ENCODE results near the gene EXOC3L1.

The EXOC3L1 gene

GRCh38 chr16:67199011-67199807, 9.3 kb upstream of the EXOC3L1 start, which contains the start of gene ELMO3:
Gene ELMO3 (plus strand): TSS chr16:67199131. CDS start chr16:67199327, 196 bp downstream.
- no peak for DNase-seq

DNA sequence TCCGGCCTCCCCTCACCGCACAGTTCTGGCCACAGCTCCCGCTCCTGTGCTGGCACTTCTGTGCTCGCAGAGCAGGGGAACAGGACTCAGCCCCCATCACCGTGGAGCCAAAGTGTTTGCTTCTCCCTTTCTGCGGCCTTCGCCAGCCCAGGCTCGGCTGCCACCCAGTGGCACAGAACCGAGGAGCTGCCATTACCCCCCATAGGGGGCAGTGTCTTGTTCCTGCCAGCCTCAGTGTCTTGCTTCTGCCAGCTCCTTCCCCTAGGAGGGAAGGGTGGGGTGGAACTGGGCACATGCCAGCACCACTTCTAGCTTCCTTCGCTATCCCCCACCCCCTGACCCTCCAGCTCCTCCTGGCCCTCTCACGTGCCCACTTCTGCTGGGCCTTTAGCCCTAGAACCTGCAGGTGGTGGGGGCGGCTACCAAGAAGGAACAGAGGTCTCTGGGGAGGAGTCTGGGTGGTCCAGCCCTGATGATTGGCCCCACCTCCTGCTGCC, 8.3 kb upstream of the EXOC3L1 start:
- DNase-seq, result peak in 38 of 56 donors; percentile 11 to 68 (median 36)

- no peak for DNase-seq
Observed at GRCh38 chr16:67197704-67198103, 7.8 kb upstream of the EXOC3L1 start.

DNA sequence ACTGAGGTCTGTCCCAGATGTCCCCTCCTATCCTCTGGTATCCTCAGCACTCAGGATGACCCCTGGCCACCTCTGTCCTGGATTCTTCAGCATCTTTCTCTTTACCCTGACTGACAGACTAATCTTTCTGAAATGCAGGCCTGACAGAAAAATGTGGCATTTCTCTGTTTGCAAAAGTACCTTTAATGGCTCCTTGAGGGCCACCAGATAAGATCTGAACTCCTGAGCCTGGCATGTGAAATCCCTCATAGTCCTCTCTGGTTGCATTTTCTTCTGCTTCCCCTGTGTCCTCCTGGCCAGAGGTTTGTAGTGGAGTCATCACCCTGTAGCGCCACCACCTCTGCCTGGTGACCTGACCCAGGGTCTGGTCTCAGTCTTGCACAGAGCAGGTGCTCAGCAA, 6.9 kb upstream of the EXOC3L1 start:
- no peak for DNase-seq

- DNase-seq, result no peak
Observed at GRCh38 chr16:67195676-67196075, 5.7 kb upstream of the EXOC3L1 start.

- no peak for DNase-seq
Observed at GRCh38 chr16:67194260-67194659, 4.3 kb upstream of the EXOC3L1 start.

DNA sequence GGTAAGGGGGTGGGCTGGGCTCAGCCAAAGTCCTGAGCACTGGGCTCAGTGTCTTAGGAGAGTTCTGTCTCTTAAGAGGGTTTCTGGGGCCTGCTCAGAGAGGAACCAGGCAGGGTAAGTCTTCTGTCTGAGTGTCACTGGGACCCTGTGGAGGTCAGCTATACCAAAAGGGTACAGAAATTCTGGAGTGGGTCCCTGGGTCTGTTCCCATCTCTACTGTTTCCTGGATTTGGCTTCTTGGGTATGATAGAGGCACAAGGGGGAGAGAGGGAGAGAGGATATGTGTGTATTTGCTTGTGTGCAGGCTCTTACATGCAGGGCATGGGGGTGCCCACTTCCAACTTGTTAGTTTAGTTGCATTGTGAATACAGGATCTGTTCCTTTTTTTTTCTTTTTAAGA, 3.6 kb upstream of the EXOC3L1 start:
- DNase-seq, result no peak

GRCh38 chr16:67192781-67193361, 2.9 kb upstream of the EXOC3L1 start:
- no peak for DNase-seq

- peak; percentile 51 to 94 (median 87) for DNase-seq
Observed at GRCh38 chr16:67191995-67192681, 2.2 kb upstream of the EXOC3L1 start, which contains the start of gene E2F4. Gene E2F4 (plus strand): TSS chr16:67192155. CDS start chr16:67192228, 73 bp downstream.

DNA sequence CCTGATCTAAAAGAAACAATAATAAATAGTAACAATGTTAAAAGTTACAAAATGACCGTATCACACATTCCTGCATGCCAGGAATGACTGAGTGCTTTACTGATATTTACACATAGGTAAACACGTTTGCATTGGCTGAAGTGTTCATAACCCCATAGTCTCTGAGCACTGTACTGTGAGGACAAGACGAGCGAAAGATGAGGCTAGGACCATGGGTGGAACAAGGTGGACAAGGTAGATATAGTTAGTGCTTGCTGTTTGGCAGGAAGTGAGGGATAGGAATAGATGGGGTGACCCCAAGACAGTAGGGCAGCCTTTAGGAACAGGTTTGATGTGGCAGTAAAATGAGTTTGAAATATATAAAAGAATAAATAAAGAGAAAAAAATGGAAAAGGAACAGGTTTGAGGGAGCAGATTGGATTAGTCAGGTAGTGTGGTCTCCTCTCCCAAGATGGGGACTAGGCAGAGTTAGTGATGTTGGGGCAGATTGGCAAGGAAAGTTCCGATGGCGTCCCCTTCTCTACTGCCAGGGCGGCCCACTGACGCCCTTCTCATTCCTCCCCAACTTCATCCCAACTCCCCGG, 1.6 kb upstream of the EXOC3L1 start:
- no peak for DNase-seq

GRCh38 chr16:67190448-67191399, 788 bp upstream of the EXOC3L1 start:
- no peak for DNase-seq

DNA sequence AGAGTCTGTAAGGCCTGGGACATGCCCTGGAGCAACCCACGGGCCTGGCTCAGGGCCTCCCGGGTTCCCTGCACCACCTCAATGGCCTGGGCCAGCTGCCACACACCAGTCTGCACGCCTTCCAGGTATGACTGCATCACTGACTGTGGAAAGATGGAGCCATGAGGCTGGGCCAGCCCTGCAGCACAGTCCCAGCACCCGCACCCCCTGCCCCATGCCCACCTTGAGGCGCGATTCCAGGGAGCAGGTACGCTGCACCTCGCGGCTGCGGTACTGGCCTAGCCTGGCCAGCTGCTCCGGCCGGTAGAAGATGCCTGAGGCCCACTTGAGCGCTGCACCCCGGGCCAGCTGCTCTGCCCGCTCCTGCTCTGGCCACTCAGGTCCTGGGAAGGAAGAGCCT, 1.1 kb downstream of the EXOC3L1 start:
- DNase-seq, result no peak

- no peak for DNase-seq
Observed at GRCh38 chr16:67188323-67188722, 1.6 kb downstream of the EXOC3L1 start.

DNA sequence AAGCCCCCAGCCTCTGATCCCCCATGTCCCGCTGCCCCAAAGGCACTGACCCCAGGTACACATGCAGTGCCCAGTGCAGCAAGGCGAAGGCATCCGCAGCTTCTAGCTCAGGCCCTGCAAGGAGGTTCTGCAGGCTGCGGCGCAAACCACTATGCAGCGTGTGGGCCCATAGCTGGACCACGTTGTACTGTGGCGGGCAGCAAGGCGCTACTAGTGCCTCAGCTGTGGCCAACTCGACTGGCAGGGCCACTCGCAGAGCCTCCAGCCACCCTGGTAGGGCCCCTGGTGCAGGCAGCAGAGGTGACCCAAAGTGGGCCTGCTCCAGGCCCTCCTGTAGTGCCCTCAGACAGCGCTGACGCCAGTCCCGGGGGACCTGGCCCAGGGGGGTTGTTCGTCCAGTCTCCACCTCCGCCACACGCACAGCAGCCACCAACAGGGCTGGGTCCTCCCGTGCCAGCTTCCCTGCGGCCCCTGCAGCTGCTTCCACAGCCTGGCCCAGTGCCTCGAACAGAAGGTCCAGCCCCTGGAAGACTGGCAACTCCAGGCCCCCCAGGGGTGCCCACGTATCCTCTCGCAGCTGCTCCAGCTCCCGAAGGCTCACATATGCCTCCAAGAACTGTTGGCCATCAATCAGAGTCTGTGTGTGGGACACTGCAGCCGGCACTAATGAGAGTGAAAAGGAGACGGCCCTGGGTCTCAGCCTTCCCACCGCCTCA, 2.6 kb downstream of the EXOC3L1 start:
- no peak for DNase-seq

DNA sequence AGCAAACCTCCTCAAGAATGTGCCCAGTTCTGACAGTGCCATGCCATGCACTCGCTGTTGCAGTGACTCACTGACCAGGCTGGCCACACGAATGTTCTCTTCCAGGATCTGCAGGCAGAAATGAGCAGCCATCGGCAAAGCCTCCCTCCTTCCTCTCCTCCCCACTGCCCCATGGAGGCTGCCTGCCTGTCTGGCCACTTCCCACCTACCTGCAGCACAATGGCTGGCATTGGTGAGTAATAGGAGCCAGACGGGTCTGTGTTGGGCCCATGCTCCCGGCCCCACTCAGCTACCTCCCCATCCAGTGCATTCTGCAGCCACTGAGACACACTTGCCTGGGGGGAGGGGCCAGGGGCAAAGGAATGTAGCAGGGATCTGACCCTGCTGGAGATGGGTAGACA, 3.4 kb downstream of the EXOC3L1 start:
- no peak for DNase-seq

DNA sequence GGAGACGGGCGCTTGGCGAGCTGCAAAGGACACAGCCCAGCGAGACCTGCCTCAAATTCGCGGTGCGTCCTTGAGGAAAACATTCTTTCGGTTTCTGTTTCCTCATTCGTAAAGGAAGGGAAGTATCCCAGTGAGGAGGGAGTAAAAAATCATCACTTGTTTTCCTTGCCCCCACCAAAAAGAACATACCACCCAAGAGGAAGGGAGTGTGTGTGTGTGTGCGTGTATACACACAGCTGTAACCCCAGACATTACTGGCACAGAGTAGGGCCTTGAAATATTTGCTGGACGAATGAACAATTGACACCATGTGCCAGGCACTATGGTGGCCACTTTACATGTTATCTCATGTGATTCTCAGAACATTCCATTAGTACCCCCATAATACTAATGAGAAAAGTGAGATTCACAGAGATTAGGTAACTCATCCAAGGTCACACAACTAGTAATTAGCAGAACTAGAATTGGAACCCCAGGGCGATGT, 4.2 kb downstream of the EXOC3L1 start:
- DNase-seq, result no peak

DNA sequence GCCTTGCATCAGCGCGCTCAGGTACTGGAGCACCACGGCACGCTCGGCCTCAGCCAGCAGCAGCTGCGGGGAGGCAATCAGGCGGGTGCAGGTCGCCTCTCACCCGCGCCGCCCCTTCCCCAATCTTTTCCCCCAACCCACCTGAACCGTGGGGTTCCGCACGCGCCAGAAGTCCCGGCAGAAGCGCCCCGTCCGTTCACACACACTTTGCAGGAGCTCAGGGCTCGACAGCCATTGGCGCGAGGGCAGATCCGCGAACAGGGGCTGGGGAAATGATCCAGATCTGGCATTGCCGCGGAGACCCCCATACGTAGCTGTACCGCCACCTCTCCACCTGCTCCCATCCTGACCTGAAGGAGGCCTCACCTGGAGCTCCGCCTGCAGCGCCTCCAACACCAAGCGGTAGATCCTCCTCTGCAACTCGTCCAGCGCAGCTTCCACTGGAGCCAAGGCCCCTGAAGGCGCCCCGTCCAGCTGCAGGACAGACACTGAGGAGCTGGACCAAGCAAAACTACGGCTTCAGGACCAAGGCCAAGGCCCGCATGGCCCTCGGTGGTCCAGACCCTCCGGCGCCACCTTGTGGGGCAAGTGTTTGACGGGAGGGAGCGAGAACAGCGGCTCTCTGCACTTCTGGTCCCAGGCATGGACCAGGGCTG, 4.8 kb downstream of the EXOC3L1 start:
- peak in 52 of 56 donors; percentile 14 to 91 (median 64) for DNase-seq

DNA sequence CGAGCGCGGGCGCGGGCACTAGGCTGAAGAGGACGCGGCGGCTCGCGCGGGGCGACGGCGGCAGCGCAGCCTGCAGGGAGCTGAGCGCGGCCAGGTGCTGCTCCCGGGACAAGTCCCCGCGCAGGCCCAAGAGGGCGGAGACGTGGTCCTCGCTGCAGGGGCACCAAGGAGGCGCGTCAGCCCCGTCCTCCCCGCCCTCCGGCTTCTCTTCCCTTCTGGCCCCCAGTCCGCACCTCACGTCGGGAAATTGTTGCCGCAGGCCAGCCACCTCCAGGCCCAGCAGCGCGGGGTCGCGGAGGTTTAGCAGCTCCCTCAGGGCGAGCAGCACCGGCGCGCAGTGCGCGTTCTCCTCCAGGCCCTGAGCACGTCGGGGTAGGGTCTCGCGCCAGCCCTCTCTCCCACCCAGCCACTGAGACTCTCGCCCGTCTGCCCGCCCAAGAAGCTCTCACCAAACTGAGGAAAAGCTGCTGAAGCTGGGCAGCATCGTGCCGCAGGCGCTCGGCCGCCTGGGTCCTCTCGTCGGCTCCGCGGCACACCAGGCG, 5.4 kb downstream of the EXOC3L1 start:
- DNase-seq, result peak in 1 of 56 donors; percentile 75
